PC-3 (cell line): ENCODE measurements around the gene ILKAP. TPM values are rescaled to one million over a fixed set of nuclear protein-coding genes. Genes with fewer than 3 reads are reported as not detected.

ENCODE experiments used
- ATAC-seq: fragments of 200-7000 bp; cut with Tn5 transposase; 2 replicates; pipeline ENCODE4 v1.9.1; 2020; ENCODE audit warnings: mild to moderate bottlenecking, moderate library complexity
- BruUV-seq: library from RNA; stranded (reverse); fragments of 400-500 nt; replicated peaks from 2 replicates; lab custom pipeline; 2021; lab: Mats Ljungman, UMichigan
- CTCF ChIA-PET: fragments of 300-600 bp; sonication (Branson Sonifier 250); formaldehyde crosslinking; loops from one replicate; lab custom pipeline; 2022; ENCODE audit warnings: antibody characterized with exemption; lab: Charles Lee
- POLR2A ChIA-PET: fragments of 300-600 bp; sonication (Branson Sonifier 250); formaldehyde crosslinking; loops from one replicate; lab custom pipeline; 2022; ENCODE audit warnings: antibody characterized with exemption; ENCODE audit not compliant: unreplicated experiment; lab: Charles Lee
- DNase-seq: peaks from one replicate; pipeline ENCODE4 v3.0.0-alpha.2; 2015
- H2AFZ ChIP-seq: fragments of 300-600 bp; sonication (generic); 2 replicates; pipeline ENCODE4 v1.6.0; 2016; ENCODE audit warnings: antibody characterized with exemption, low read length
- H3F3A ChIP-seq: fragments of 300-600 bp; sonication (generic); one replicate; pipeline ENCODE4 v1.6.0; 2017; ENCODE audit warnings: antibody characterized with exemption, low read length, control low read depth, mild to moderate bottlenecking; ENCODE audit not compliant: unreplicated experiment
- H3K27ac ChIP-seq: fragments of 300-600 bp; sonication (generic); 2 replicates; pipeline ENCODE4 v1.5.1; 2016; ENCODE audit warnings: mild to moderate bottlenecking, low read length
- H3K27me3 ChIP-seq: fragments of 300-600 bp; sonication (generic); 2 replicates; pipeline ENCODE4 v1.6.1; 2016; ENCODE audit warnings: low read length, mixed read lengths
- H3K36me3 ChIP-seq: fragments of 300-600 bp; sonication (generic); 2 replicates; pipeline ENCODE4 v1.6.1; 2016; ENCODE audit warnings: low read depth, mixed run types, low read length, mixed read lengths
- H3K4me1 ChIP-seq: fragments of 300-600 bp; sonication (generic); 2 replicates; pipeline ENCODE4 v1.5.1; 2016; ENCODE audit warnings: low read length; ENCODE audit not compliant: insufficient read depth
- H3K4me2 ChIP-seq: fragments of 300-600 bp; sonication (generic); 2 replicates; pipeline ENCODE4 v1.6.0; 2016; ENCODE audit warnings: low read length
- H3K4me3 ChIP-seq: fragments of 300-600 bp; sonication (generic); 2 replicates; pipeline ENCODE4 v1.5.1; 2016; ENCODE audit warnings: mild to moderate bottlenecking, low read length, mixed read lengths
- H3K79me2 ChIP-seq: fragments of 300-600 bp; sonication (generic); 2 replicates; pipeline ENCODE4 v1.6.1; 2017; ENCODE audit warnings: low read length, mixed read lengths
- H3K9ac ChIP-seq: fragments of 300-600 bp; sonication (generic); 2 replicates; pipeline ENCODE4 v1.6.0; 2016; ENCODE audit warnings: mild to moderate bottlenecking, low read length
- H3K9me2 ChIP-seq: fragments of 300-600 bp; sonication (generic); replicated peaks from 2 replicates; pipeline ENCODE4 v1.6.1; 2016; ENCODE audit warnings: mixed run types, low read length, mixed read lengths
- H3K9me3 ChIP-seq: fragments of 300-600 bp; sonication (generic); 2 replicates; pipeline ENCODE4 v1.6.1; 2016; ENCODE audit warnings: low read length, mixed read lengths
- H4K20me1 ChIP-seq: fragments of 300-600 bp; sonication (generic); 2 replicates; pipeline ENCODE4 v1.6.1; 2016; ENCODE audit warnings: low read length, mixed read lengths
- EZH2 ChIP-seq: fragments of 300-600 bp; sonication (generic); IDR thresholded peaks from one replicate; pipeline ENCODE4 v1.6.1; 2017; ENCODE audit warnings: antibody characterized with exemption, mild to moderate bottlenecking, low read length; ENCODE audit not compliant: unreplicated experiment
- EZH2phosphoT487 ChIP-seq: fragments of 300-600 bp; sonication (generic); IDR thresholded peaks from 2 replicates; pipeline ENCODE4 v1.6.1; 2018; ENCODE audit warnings: mild to moderate bottlenecking, antibody characterized with exemption, low read length, borderline replicate concordance
- intact Hi-C: fragments of 100-400 bp; cut with micrococcal nuclease; formaldehyde crosslinking; loops from 2 replicates; pipeline ENCODE4 v1.9.0; 2023
- total RNA-seq: library from RNA; depleted of rRNA; stranded (reverse); fragments of >200 nt; gene quantifications from 2 replicates; pipeline ENCODE4 v1.2.3, GENCODE V29; 2014
- TF ChIP-seq, protein P1 (sequence below): fragments of 300-600 bp; sonication (generic); conservative IDR thresholded peaks from 2 replicates; pipeline ENCODE4 v1.5.1; 2017; ENCODE audit warnings: antibody characterized with exemption, low read depth, mild to moderate bottlenecking, low read length

Gene ILKAP
- total RNA-seq, 1 experiment from 2014 or later, result 30.7 TPM

GRCh38 chr2:238220892-238221521 lies 17.5 kb upstream of the ILKAP start:
- Histone ChIP-seq H3K27ac (no peak overlapping the region), H3K4me1 (no peaks in the 10 kb centered on the region), H3K4me2 (no peak overlapping the region), H3K9me3 (no peaks in the 10 kb centered on the region), H4K20me1 (no peaks in the 10 kb centered on the region), H3K9ac (no peak overlapping the region), H3F3A (no peaks in the 10 kb centered on the region), H3K27me3 (no peaks in the 10 kb centered on the region), H3K36me3 (no peaks in the 10 kb centered on the region), H2AFZ (no peak overlapping the region), H3K9me2 (no peaks in the 10 kb centered on the region), H3K4me3 (no peak overlapping the region), H3K79me2 (no peaks in the 10 kb centered on the region)
- BruUV-seq, result no TSS peak
- no peak for TF ChIP-seq EZH2
- no peak for TF ChIP-seq EZH2phosphoT487
- TF ChIP-seq, protein P1, sequence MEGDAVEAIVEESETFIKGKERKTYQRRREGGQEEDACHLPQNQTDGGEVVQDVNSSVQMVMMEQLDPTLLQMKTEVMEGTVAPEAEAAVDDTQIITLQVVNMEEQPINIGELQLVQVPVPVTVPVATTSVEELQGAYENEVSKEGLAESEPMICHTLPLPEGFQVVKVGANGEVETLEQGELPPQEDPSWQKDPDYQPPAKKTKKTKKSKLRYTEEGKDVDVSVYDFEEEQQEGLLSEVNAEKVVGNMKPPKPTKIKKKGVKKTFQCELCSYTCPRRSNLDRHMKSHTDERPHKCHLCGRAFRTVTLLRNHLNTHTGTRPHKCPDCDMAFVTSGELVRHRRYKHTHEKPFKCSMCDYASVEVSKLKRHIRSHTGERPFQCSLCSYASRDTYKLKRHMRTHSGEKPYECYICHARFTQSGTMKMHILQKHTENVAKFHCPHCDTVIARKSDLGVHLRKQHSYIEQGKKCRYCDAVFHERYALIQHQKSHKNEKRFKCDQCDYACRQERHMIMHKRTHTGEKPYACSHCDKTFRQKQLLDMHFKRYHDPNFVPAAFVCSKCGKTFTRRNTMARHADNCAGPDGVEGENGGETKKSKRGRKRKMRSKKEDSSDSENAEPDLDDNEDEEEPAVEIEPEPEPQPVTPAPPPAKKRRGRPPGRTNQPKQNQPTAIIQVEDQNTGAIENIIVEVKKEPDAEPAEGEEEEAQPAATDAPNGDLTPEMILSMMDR, result no peak
- DNase-seq (no peak), ATAC-seq (no peak)
- POLR2A ChIA-PET, result no interaction called here
- CTCF ChIA-PET, result no interaction called here
- intact Hi-C loops, result no loop called here

DNA sequence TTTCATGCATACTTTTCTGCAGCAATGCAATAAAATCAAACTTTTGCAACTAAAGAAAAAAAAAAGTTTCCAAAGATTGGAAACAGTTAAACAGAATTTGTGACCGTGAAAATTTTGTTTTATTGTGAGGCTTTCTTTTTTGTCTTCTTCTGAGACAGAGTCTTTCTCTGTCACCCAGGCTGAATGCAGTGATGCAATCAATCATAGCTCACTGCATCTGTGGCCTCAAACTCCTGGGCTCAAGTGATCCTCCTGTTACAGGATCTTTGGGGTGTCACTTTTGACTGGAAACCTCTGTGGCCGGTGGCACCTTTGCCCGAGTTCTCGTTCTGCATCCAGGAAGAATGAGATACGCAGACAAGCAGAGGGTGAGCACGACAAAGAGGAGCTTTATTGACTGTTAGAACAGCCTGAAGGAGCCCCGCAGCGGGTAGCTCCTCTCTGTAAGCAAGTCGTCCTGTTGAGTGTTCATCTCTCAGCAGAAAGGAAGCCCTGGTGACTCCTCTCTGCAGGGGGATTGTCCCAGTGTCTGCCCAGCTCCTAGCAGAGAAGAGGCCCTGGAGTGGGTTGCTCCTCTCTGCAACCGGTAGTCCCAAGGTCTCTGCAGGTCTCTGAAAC lies 16.9 kb upstream of the ILKAP start:
- Histone ChIP-seq H3K36me3 (no peaks in the 10 kb centered on the region), H3K4me1 (no peaks in the 10 kb centered on the region), H3K79me2 (no peaks in the 10 kb centered on the region), H3K27ac (no peak overlapping the region), H3K27me3 (no peaks in the 10 kb centered on the region), H3K4me2 (no peak overlapping the region), H3F3A (no peaks in the 10 kb centered on the region), H3K9me3 (no peaks in the 10 kb centered on the region), H3K9me2 (no peaks in the 10 kb centered on the region), H3K9ac (no peak overlapping the region), H2AFZ (no peak overlapping the region), H4K20me1 (no peaks in the 10 kb centered on the region), H3K4me3 (no peak overlapping the region)
- ATAC-seq (no peak), DNase-seq (no peak)
- ChIA-PET POLR2A (no interaction called here), CTCF (no interaction called here)
- TF ChIP-seq, protein P1, result no peak
- no TSS peak for BruUV-seq
- intact Hi-C loops, result no loop called here

- H3K36me3 ChIP-seq, result no peaks in the 10 kb centered on the region
- no peak overlapping the region for H2AFZ ChIP-seq
- ChIA-PET POLR2A (no interaction called here), CTCF (interaction anchor here (0.9 kb wide), 1 partner anchor 46 kb away, joined by 3 read pairs; no protein-coding TSS in a partner anchor)
- H3K9me3 ChIP-seq, result no peaks in the 10 kb centered on the region
- H3F3A ChIP-seq, result no peaks in the 10 kb centered on the region
- H3K4me1 ChIP-seq, result no peaks in the 10 kb centered on the region
- no peaks in the 10 kb centered on the region for H3K79me2 ChIP-seq
- BruUV-seq, result no TSS peak
- ATAC-seq (no peak), DNase-seq (no peak)
- H3K27ac ChIP-seq, result no peak overlapping the region
- intact Hi-C loops, result no loop called here
- H4K20me1 ChIP-seq, result no peaks in the 10 kb centered on the region
- no peak overlapping the region for H3K4me3 ChIP-seq
- no peak overlapping the region for H3K9ac ChIP-seq
- no peaks in the 10 kb centered on the region for H3K27me3 ChIP-seq
- no peaks in the 10 kb centered on the region for H3K9me2 ChIP-seq
- no peak overlapping the region for H3K4me2 ChIP-seq
- TF ChIP-seq EZH2phosphoT487 (no peak), EZH2 (no peak)
- TF ChIP-seq, protein P1, result no peak
Measured at GRCh38 chr2:238216651-238217184, 13.2 kb upstream of the ILKAP start.
